SH-SY5Y (cell line): ENCODE data around the gene SLC7A10.

Experiments used
- GATA2 ChIP-seq: IDR thresholded peaks from 2 replicates; pipeline ENCODE4 v1.6.1; 2011; ENCODE audit warnings: mild to moderate bottlenecking, low read depth, low read length
- GATA3 ChIP-seq: IDR thresholded peaks from 2 replicates; pipeline ENCODE4 v1.6.1; 2011; ENCODE audit warnings: low read depth, mild to moderate bottlenecking, low read length, moderate library complexity

DNA sequence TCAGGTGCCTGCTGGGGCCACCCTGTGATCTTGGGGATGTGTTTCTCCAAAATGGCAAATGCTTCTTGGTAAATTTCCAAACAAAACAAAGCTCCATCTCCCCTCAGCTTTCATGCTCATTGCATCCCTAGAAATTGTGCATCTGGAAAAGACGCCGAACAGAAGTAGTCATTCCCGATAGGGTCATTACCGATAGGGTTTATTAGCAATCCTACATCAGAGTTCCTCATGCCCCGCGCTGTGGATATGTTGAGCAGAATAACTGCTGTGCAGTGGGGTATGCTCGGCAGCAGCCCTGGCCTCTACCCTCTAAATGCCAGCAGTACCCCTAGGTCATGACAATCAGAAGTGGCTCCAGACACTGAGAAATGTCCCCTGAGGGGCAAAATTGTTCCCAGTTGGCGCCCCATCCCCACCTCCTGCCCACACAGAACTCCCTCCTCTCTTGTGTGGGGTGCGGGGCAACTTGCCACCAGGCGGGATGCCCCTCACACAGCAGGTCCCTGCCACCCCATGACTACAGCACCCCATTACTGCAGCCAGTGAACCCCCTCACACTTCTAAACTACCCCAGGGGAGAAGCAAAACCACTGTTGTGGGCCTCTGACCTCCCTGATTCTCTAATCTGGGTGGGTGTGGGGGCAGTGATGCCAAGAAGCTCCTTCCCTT, 13.0 kb upstream of the SLC7A10 start:
- TF ChIP-seq GATA3 (no peak), GATA2 (no peak)
